ENCODE data around the gene GSDME. TPM values are rescaled to one million over a fixed set of nuclear protein-coding genes. Genes with fewer than 3 reads are reported as not detected.

Gene GSDME
- polyA plus RNA-seq, 1 donor (not counting 4 experiments of a cell fraction or from before 2014, with no cell fraction given) = 105 TPM

DNA sequence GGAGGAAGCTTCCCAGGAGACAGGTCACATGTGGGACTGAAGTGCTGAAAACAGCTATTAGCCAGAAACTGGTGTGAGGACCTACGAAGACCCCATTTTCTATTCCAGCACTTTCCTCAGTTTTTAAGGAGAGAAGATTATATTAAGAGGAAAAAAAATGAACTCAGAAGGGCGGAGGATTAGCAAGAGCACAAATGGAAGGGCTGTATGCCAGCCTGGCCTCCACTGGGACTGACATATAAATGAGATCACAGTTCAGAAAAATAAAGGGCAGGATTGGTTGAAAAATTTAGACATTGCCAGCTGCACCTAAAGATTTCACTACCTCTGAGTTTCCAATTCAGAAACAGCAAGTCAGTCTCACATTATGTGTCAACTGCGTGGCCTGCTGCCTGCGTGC is 53.0 kb downstream of the GSDME start:
- H3K9me3 ChIP-seq (ENCODE audit: control insufficient read depth, low read depth, low read length) = no peaks in the 10 kb centered on the region
- H3K4me3 ChIP-seq (ENCODE audit: control insufficient read depth in 2 of 3, extremely low read depth in 1 of 3, insufficient read depth in 2 of 3, low read depth in 1 of 3, low read length in 3 of 3) = no peak overlapping the region
- no peak overlapping the region for H3K4me2 ChIP-seq (ENCODE audit: control insufficient read depth, extremely low read depth, insufficient read depth, low read depth, low read length)
- no peak overlapping the region for H3K9ac ChIP-seq (ENCODE audit: control insufficient read depth, extremely low read depth, insufficient read depth, low read length)
- no peaks in the 10 kb centered on the region for H4K20me1 ChIP-seq (ENCODE audit: control insufficient read depth, extremely low read depth, insufficient read depth, low read length)
- H3K36me3 ChIP-seq (ENCODE audit: control insufficient read depth in 2 of 2, extremely low read depth in 1 of 2, insufficient read depth in 2 of 2, low read length in 2 of 2) = peaks cover 19 to 21% of the 10 kb centered on the region in 2 experiments
- H2AFZ ChIP-seq (ENCODE audit: control insufficient read depth, low read length) = no peak overlapping the region
- peaks cover 27% of the 10 kb centered on the region for H3K4me1 ChIP-seq (ENCODE audit: control insufficient read depth, extremely low read depth, insufficient read depth, low read length)
- no peaks in the 10 kb centered on the region for H3K27me3 ChIP-seq (ENCODE audit: control insufficient read depth, extremely low read depth, insufficient read depth, low read length)
- H3K79me2 ChIP-seq (ENCODE audit: control insufficient read depth, insufficient read depth, low read length) = no peaks in the 10 kb centered on the region
- no peak for TF ChIP-seq EZH2 (IDR thresholded peaks at IDR 0.05; ENCODE audit: low read length)
- TF ChIP-seq CTCF (optimal IDR thresholded peaks at IDR 0.05 in 1 of 3, IDR thresholded peaks at IDR 0.05 in 1 of 3, conservative IDR thresholded peaks at IDR 0.05 in 1 of 3; ENCODE audit: extremely low read depth in 1 of 3, insufficient read depth in 2 of 3, low read length in 3 of 3) = no peak
- dilution Hi-C loops (cut with MboI; ENCODE audit: extremely low pct_ligation_motif_present, low sequenced_read_pairs) = no loop called here
- no peak overlapping the region for H3K27ac ChIP-seq (ENCODE audit: control insufficient read depth, insufficient read depth, low read length)
- no peaks in the 10 kb centered on the region for H3K9me1 ChIP-seq (ENCODE audit: control insufficient read depth, extremely low read depth, insufficient read depth, low read length)
- DNase-seq (ENCODE audit: low read depth, low spot score) (no peak), FAIRE-seq (no peak)

DNA sequence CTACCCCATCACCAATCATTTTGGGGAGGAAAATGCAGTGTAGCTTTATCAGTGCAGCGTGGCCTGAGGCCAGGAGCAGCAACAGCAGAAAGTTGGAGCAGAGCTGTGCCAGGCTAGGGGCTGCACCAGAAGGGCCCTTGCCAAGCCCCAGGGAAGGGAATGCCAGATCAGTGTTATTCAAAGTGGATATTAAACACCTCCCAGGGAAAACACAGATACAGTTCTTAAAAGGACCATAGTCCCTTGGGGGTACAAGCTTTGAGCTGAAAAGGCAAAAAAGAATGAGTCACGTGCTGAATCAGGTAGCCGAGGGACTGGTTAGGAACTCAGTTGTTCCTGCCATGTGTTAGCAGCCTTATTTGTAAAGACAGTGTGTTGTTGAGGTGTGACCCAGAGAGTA is 54.0 kb downstream of the GSDME start:
- H3K36me3 ChIP-seq (ENCODE audit: control insufficient read depth in 2 of 2, extremely low read depth in 1 of 2, insufficient read depth in 2 of 2, low read length in 2 of 2) = peaks cover 19 to 21% of the 10 kb centered on the region in 2 experiments
- TF ChIP-seq EZH2 (IDR thresholded peaks at IDR 0.05; ENCODE audit: low read length) (no peak), CTCF (optimal IDR thresholded peaks at IDR 0.05 in 1 of 3, IDR thresholded peaks at IDR 0.05 in 1 of 3, conservative IDR thresholded peaks at IDR 0.05 in 1 of 3; ENCODE audit: extremely low read depth in 1 of 3, insufficient read depth in 2 of 3, low read length in 3 of 3) (no peak)
- no peak overlapping the region for H2AFZ ChIP-seq (ENCODE audit: control insufficient read depth, low read length)
- no peak overlapping the region for H3K9ac ChIP-seq (ENCODE audit: control insufficient read depth, extremely low read depth, insufficient read depth, low read length)
- no peak overlapping the region for H3K27ac ChIP-seq (ENCODE audit: control insufficient read depth, insufficient read depth, low read length)
- DNase-seq (ENCODE audit: low read depth, low spot score) (peak; percentile 11), FAIRE-seq (no peak)
- no peaks in the 10 kb centered on the region for H3K79me2 ChIP-seq (ENCODE audit: control insufficient read depth, insufficient read depth, low read length)
- H4K20me1 ChIP-seq (ENCODE audit: control insufficient read depth, extremely low read depth, insufficient read depth, low read length) = no peaks in the 10 kb centered on the region
- H3K9me1 ChIP-seq (ENCODE audit: control insufficient read depth, extremely low read depth, insufficient read depth, low read length) = no peaks in the 10 kb centered on the region
- no peaks in the 10 kb centered on the region for H3K27me3 ChIP-seq (ENCODE audit: control insufficient read depth, extremely low read depth, insufficient read depth, low read length)
- dilution Hi-C loops (cut with MboI; ENCODE audit: extremely low pct_ligation_motif_present, low sequenced_read_pairs) = no loop called here
- no peak overlapping the region for H3K4me3 ChIP-seq (ENCODE audit: control insufficient read depth in 2 of 3, extremely low read depth in 1 of 3, insufficient read depth in 2 of 3, low read depth in 1 of 3, low read length in 3 of 3)
- H3K4me2 ChIP-seq (ENCODE audit: control insufficient read depth, extremely low read depth, insufficient read depth, low read depth, low read length) = no peak overlapping the region
- no peaks in the 10 kb centered on the region for H3K9me3 ChIP-seq (ENCODE audit: control insufficient read depth, low read depth, low read length)
- H3K4me1 ChIP-seq (ENCODE audit: control insufficient read depth, extremely low read depth, insufficient read depth, low read length) = peaks cover 27% of the 10 kb centered on the region

Data from keratinocyte (primary cell).